ENCODE results near the gene PRPF8.

- TF ChIP-seq CTCF (IDR thresholded peaks at IDR 0.05; ENCODE audit: insufficient read depth, low read length) = no peak
- TF ChIP-seq GABPA (IDR thresholded peaks at IDR 0.05; ENCODE audit: low read depth) = no peak
- TF ChIP-seq POLR2AphosphoS5 (IDR thresholded peaks at IDR 0.05; ENCODE audit: low read depth) = no peak
- TF ChIP-seq SPI1 (IDR thresholded peaks at IDR 0.05; ENCODE audit: borderline replicate concordance, low read depth) = no peak
Measured at GRCh38 chr17:1621273-1621954, 63.3 kb downstream of the PRPF8 start.
